Fibroblast of pulmonary artery (primary cell): ENCODE results near the gene GPR17.

Source experiments
- DNase-seq: peaks from one replicate; pipeline ENCODE4 v3.0.0-alpha.2; 2010; ENCODE audit warnings: low read depth
- H3K4me3 ChIP-seq: replicated peaks from 2 replicates; pipeline ENCODE4 v1.5.1; 2011; ENCODE audit warnings: low read depth, mild to moderate bottlenecking, control low read depth, low read length, moderate library complexity
- CTCF ChIP-seq: IDR thresholded peaks from 2 replicates; pipeline ENCODE4 v1.5.1; 2011; ENCODE audit warnings: mild to moderate bottlenecking, control low read depth, low read length, inconsistent platforms; ENCODE audit errors: missing control alignments

Gene GPR17

GRCh38 chr2:127609818-127610217 is 36.1 kb upstream of the GPR17 start:
- no peak overlapping the region for H3K4me3 ChIP-seq
- no peak for TF ChIP-seq CTCF
- no peak for DNase-seq

GRCh38 chr2:127610561-127610960 is 35.4 kb upstream of the GPR17 start:
- no peak for TF ChIP-seq CTCF
- no peak for DNase-seq
- no peak overlapping the region for H3K4me3 ChIP-seq

GRCh38 chr2:127611076-127611925 is 34.7 kb upstream of the GPR17 start:
- DNase-seq, result no peak
- no peak overlapping the region for H3K4me3 ChIP-seq
- TF ChIP-seq CTCF, result no peak

GRCh38 chr2:127612111-127612822 is 33.7 kb upstream of the GPR17 start:
- no peak for DNase-seq
- no peak for TF ChIP-seq CTCF
- no peak overlapping the region for H3K4me3 ChIP-seq

GRCh38 chr2:127614246-127614645 is 31.7 kb upstream of the GPR17 start:
- no peak for TF ChIP-seq CTCF
- no peak for DNase-seq
- H3K4me3 ChIP-seq, result no peak overlapping the region

- TF ChIP-seq CTCF, result no peak
- no peak overlapping the region for H3K4me3 ChIP-seq
- no peak for DNase-seq
Observed at GRCh38 chr2:127614731-127615130, 31.2 kb upstream of the GPR17 start.
